H54 (cell line): ENCODE data around the gene NCKAP5.

ENCODE experiments used
- DNase-seq: peaks from one replicate; pipeline ENCODE4 v3.0.0; 2011; ENCODE audit warnings: low spot score, mixed read lengths; ENCODE audit not compliant: insufficient read length
- FAIRE-seq: peaks from 3 replicates; lab custom pipeline; 2011; peaks lifted over from hg19 to GRCh38; lab: Jason Lieb, UNC
- POLR2A ChIP-seq: IDR thresholded peaks from 2 replicates; pipeline ENCODE4 v1.6.1; 2011; ENCODE audit warnings: low read depth, mild to moderate bottlenecking, low read length

Gene NCKAP5

GRCh38 chr2:132896073-132896472, 672.2 kb downstream of the NCKAP5 start:
- TF ChIP-seq POLR2A: no peak
- DNase-seq (no peak), FAIRE-seq (no peak)

- TF ChIP-seq POLR2A: no peak
- FAIRE-seq: no peak
These were observed 676.8 kb downstream of the NCKAP5 start for GRCh38 chr2:132891498-132891897.

GRCh38 chr2:132886574-132886973, 681.7 kb downstream of the NCKAP5 start:
- DNase-seq (no peak), FAIRE-seq (no peak)
- TF ChIP-seq POLR2A: no peak

More at GRCh38 chr2:132891498-132891897, 676.8 kb downstream of the NCKAP5 start:
- no peak for DNase-seq

GRCh38 chr2:132884705-132885104, 683.6 kb downstream of the NCKAP5 start:
- no peak for TF ChIP-seq POLR2A
- no peak for DNase-seq
- no peak for FAIRE-seq

- no peak for FAIRE-seq
- no peak for DNase-seq
- no peak for TF ChIP-seq POLR2A
These were observed 684.0 kb downstream of the NCKAP5 start for GRCh38 chr2:132884292-132884691.

- TF ChIP-seq POLR2A: no peak
- FAIRE-seq (no peak), DNase-seq (no peak)
These were observed 684.8 kb downstream of the NCKAP5 start for GRCh38 chr2:132883430-132883829.

GRCh38 chr2:132881546-132881945, 686.7 kb downstream of the NCKAP5 start:
- FAIRE-seq (no peak), DNase-seq (no peak)
- TF ChIP-seq POLR2A: no peak

- no peak for TF ChIP-seq POLR2A
- FAIRE-seq (no peak), DNase-seq (no peak)
These were observed 690.3 kb downstream of the NCKAP5 start for GRCh38 chr2:132877923-132878322.

- no peak for FAIRE-seq
- no peak for TF ChIP-seq POLR2A
- DNase-seq: no peak
These were observed 691.4 kb downstream of the NCKAP5 start for GRCh38 chr2:132876745-132877391.

GRCh38 chr2:132875193-132875592, 693.1 kb downstream of the NCKAP5 start:
- no peak for TF ChIP-seq POLR2A
- no peak for FAIRE-seq
- no peak for DNase-seq

- DNase-seq (no peak), FAIRE-seq (no peak)
- no peak for TF ChIP-seq POLR2A
These were observed 694.5 kb downstream of the NCKAP5 start for GRCh38 chr2:132873738-132874137.

GRCh38 chr2:132871831-132872230, 696.4 kb downstream of the NCKAP5 start:
- no peak for FAIRE-seq
- DNase-seq: no peak
- no peak for TF ChIP-seq POLR2A

GRCh38 chr2:132863961-132864360, 704.3 kb downstream of the NCKAP5 start:
- FAIRE-seq: no peak
- TF ChIP-seq POLR2A: no peak

GRCh38 chr2:132860220-132860619, 708.0 kb downstream of the NCKAP5 start:
- TF ChIP-seq POLR2A: no peak
- FAIRE-seq (no peak), DNase-seq (no peak)

More at GRCh38 chr2:132863961-132864360, 704.3 kb downstream of the NCKAP5 start:
- DNase-seq: no peak

- TF ChIP-seq POLR2A: no peak
- FAIRE-seq (no peak), DNase-seq (no peak)
These were observed 708.7 kb downstream of the NCKAP5 start for GRCh38 chr2:132859590-132859989.
